ENCODE measurements around the gene NEAT1. TPM values are rescaled to one million over a fixed set of nuclear protein-coding genes. Genes with fewer than 3 reads are reported as not detected.

The NEAT1 gene
- total RNA-seq, 1 experiment from 2014 or later = 564 TPM

DNA sequence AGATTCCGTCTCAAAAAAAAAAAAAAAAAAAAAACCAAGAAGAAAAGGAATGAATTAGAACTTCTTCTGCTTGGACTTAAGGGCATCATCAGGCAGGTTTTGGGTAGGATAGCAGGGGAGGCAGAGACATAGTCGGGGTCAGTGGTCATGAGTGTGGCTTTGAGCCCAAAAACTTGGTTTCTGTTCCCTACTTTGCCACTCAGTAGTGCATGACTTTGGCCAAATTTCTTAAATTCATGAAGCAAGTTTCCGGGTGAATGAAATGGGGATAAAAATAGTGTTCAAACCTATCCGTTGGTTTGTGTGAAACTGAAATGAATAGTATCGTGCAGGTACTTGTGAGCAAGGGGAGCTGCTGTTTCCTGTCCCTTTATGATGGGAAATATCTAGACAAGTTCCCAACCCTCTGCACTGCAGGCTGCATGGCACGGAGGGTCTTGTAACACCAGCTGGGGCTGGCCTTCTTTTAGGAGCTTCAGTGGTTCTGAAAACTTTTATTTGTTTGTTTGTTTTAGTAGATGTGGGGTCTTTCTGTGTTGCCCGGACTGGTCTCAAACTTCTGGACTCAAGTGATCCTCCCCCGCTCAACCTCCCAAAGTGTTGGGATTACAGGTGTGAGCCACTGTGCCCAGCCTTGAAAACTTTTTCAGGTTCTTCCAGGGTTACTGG, 18.4 kb downstream of the NEAT1 start:
- peaks cover 15% of the 10 kb centered on the region; the same call in 1 of the 2 replicates for H3K79me2 ChIP-seq (ENCODE audit: insufficient read depth, low read length)
- no TSS peak for BruUV-seq (replicated peaks)
- ATAC-seq (no peak), DNase-seq (ENCODE audit: low read depth, low spot score) (no peak)
- no peak overlapping the region for H3K4me2 ChIP-seq (ENCODE audit: low read length)
- intact Hi-C loops (cut with micrococcal nuclease) = no loop called here
- H3K4me1 ChIP-seq (ENCODE audit: control insufficient read depth in 1 of 2, insufficient read depth in 2 of 2, low read length in 2 of 2) = peaks cover 21 to 25% of the 10 kb centered on the region in 2 experiments; a peak in 3 of 4 replicates
- no peak overlapping the region for H3K9ac ChIP-seq (ENCODE audit: low read length)
- CTCF ChIA-PET = interaction anchor here (1.5 kb wide), 1 partner anchor 28 kb away, joined by 5 read pairs; no protein-coding TSS in a partner anchor
- H3K36me3 ChIP-seq (ENCODE audit: control insufficient read depth in 1 of 2, insufficient read depth in 2 of 2, low read length in 2 of 2) = peaks cover 0 to 14% of the 10 kb centered on the region in 2 experiments; a peak in 1 of 4 replicates
- H3K4me3 ChIP-seq (replicated peaks in 1 of 2; ENCODE audit: low read depth in 1 of 2, low read length in 2 of 2) = no peak overlapping the region
- no peaks in the 10 kb centered on the region for H4K20me1 ChIP-seq (ENCODE audit: insufficient read depth)
- POLR2A ChIA-PET = interaction anchor here (0.7 to 1.6 kb wide), 3 partner anchors 18 to 58 kb away, joined by 3 to 6 read pairs (median 4); partner anchors contain the start of genes MALAT1 and NEAT1
- H2AFZ ChIP-seq (ENCODE audit: low read depth, low read length, poor library complexity, severe bottlenecking) = no peak overlapping the region
- 0 out of 2 replicates have a peak overlapping the region, but pooled peaks have one; percentile 7 for H3K27ac ChIP-seq (ENCODE audit: low read depth, low read length)
- H3K9me3 ChIP-seq (ENCODE audit: control insufficient read depth in 1 of 2, insufficient read depth in 1 of 2, low read depth in 1 of 2, low read length in 2 of 2) = no peaks in the 10 kb centered on the region
- H3K27me3 ChIP-seq (ENCODE audit: insufficient read depth, low read length) = no peaks in the 10 kb centered on the region
- RAD21 ChIA-PET (ENCODE audit: low non-redundant PET in 1 of 2, low total read pairs in 2 of 2, uncharacterized antibody in 2 of 2, unreplicated experiment in 2 of 2) = no interaction called here
- no peak for TF ChIP-seq TCF7L2 (IDR thresholded peaks at IDR 0.05; ENCODE audit: borderline replicate concordance, extremely low read depth, insufficient read depth, insufficient read length)
- TF ChIP-seq EZH2 (IDR thresholded peaks at IDR 0.05) = no peak
- TF ChIP-seq ZNF274 (IDR thresholded peaks at IDR 0.05; ENCODE audit: low read depth, low read length) = no peak
- H3K9me2 ChIP-seq (ENCODE audit: insufficient read depth) = no peaks in the 10 kb centered on the region

DNA sequence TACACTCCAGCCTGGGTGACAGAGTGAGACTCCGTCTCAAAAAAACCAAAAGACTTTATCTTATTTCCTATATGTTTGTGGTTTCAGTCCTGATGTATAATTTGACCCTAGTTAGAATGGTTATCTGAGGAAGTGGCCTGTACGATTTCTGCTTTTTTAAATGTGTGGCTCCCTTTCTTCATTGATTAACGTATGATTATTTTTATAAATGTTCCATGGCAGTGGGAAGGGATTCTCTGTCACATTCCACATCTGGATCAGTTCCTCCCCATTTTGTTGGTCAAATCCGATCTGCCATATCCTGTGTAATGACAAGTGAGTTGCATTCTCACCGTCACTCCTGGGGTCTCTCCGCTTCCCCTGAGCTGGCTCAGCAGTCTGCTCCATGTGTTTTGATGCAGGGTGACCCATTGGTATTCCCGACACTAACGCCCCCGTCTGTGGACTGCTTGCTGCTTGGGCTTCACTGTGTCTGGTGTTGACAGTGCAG, 20.3 kb downstream of the NEAT1 start:
- no peaks in the 10 kb centered on the region for H3K9me3 ChIP-seq (ENCODE audit: control insufficient read depth in 1 of 2, insufficient read depth in 1 of 2, low read depth in 1 of 2, low read length in 2 of 2)
- H2AFZ ChIP-seq (ENCODE audit: low read depth, low read length, poor library complexity, severe bottlenecking) = no peak overlapping the region
- H3K9me2 ChIP-seq (ENCODE audit: insufficient read depth) = no peaks in the 10 kb centered on the region
- H3K4me3 ChIP-seq (replicated peaks in 1 of 2; ENCODE audit: low read depth in 1 of 2, low read length in 2 of 2) = no peak overlapping the region
- TF ChIP-seq ELF1 (IDR thresholded peaks at IDR 0.05; ENCODE audit: borderline replicate concordance, low read depth) (no peak), SIN3A (IDR thresholded peaks at IDR 0.05; ENCODE audit: low read depth) (no peak), POLR2AphosphoS5 (IDR thresholded peaks at IDR 0.05; ENCODE audit: low read depth, low read length) (peak; percentile 22; the same call in 1 of the 2 replicates)
- no peak overlapping the region for H3K9ac ChIP-seq (ENCODE audit: low read length)
- no peak for DNase-seq (ENCODE audit: low read depth, low spot score)
- H3K27ac ChIP-seq (ENCODE audit: low read depth, low read length) = 0 out of 2 replicates have a peak overlapping the region, but pooled peaks have one; percentile 42
- no peak overlapping the region for H3K4me2 ChIP-seq (ENCODE audit: low read length)
- no peaks in the 10 kb centered on the region for H4K20me1 ChIP-seq (ENCODE audit: insufficient read depth)
- no TSS peak for BruUV-seq (replicated peaks)
- peaks cover 21 to 25% of the 10 kb centered on the region in 2 experiments; a peak in 3 of 4 replicates for H3K4me1 ChIP-seq (ENCODE audit: control insufficient read depth in 1 of 2, insufficient read depth in 2 of 2, low read length in 2 of 2)
- no peak for ATAC-seq
- peaks cover 0 to 1% of the 10 kb centered on the region in 2 experiments; a peak in 1 of 4 replicates for H3K36me3 ChIP-seq (ENCODE audit: control insufficient read depth in 1 of 2, insufficient read depth in 2 of 2, low read length in 2 of 2)
- H3K27me3 ChIP-seq (ENCODE audit: insufficient read depth, low read length) = no peaks in the 10 kb centered on the region
- ChIA-PET RAD21 (ENCODE audit: low non-redundant PET in 1 of 2, low total read pairs in 2 of 2, uncharacterized antibody in 2 of 2, unreplicated experiment in 2 of 2) (no interaction called here), POLR2A (interaction anchor here (1.9 kb wide), 1 partner anchor 56 kb away, joined by 5 read pairs; the partner anchor contains the start of gene MALAT1), CTCF (no interaction called here)
- peaks cover 1% of the 10 kb centered on the region; the same call in 1 of the 2 replicates for H3K79me2 ChIP-seq (ENCODE audit: insufficient read depth, low read length)
- intact Hi-C loops (cut with micrococcal nuclease) = no loop called here
